Gastrocnemius medialis (tissue), 4 donors: ENCODE measurements around the gene ADAMTS2. TPM values are rescaled to one million over a fixed set of nuclear protein-coding genes. Genes with fewer than 3 reads are reported as not detected.

Source experiments
- ATAC-seq, 2 donors: fragments of 150-250 bp; one replicate each; pipeline ENCODE4 v1.9.1; 2016
- DNase-seq, 2 donors: peaks; one replicate each; pipeline ENCODE4 v3.0.0-alpha.2; 2019
- H3K27ac ChIP-seq, 4 donors: fragments of 200-600 bp; sonication (generic); 1 replicate in 1 of 4; 2 replicates in 3 of 4; pipeline ENCODE4 v1.5.1; 2016 to 2018; ENCODE audit warnings: mild to moderate bottlenecking in 2 of 4, moderate library complexity in 1 of 4
- H3K27me3 ChIP-seq, 3 donors: fragments of 200-600 bp; sonication (generic) in 2 of 3; 1 replicate in 1 of 3; 2 replicates in 2 of 3; pipeline versions ENCODE4 v1.5.1 to v1.6.0; 2016 to 2019; ENCODE audit warnings: mild to moderate bottlenecking in 1 of 3, moderate library complexity in 1 of 3
- H3K36me3 ChIP-seq, 2 donors: fragments of 200-600 bp; sonication (generic) in 1 of 2; one replicate each; pipeline ENCODE4 v1.5.1; 2017 to 2018
- H3K4me1 ChIP-seq, 2 donors: fragments of 200-600 bp; sonication (generic) in 1 of 2; one replicate each; pipeline ENCODE4 v1.5.1; 2016 to 2017; ENCODE audit warnings: mild to moderate bottlenecking in 2 of 2
- H3K4me3 ChIP-seq, 4 donors: fragments of 200-600 bp; sonication (generic) in 3 of 4; 1 replicate in 1 of 4; 2 replicates in 3 of 4; pipeline ENCODE4 v1.5.1; 2016 to 2019; ENCODE audit warnings: mild to moderate bottlenecking in 2 of 4
- H3K9me3 ChIP-seq, 3 donors: fragments of 200-600 bp; sonication (generic) in 2 of 3; 1 replicate in 1 of 3; 2 replicates in 2 of 3; pipeline ENCODE4 v1.5.1; 2016 to 2019
- CTCF ChIP-seq, 5 experiments: fragments of 450-650 bp in 3 of 5; fragments of 200-600 bp in 2 of 5; sonication (generic) in 2 of 5; IDR thresholded peaks in 4 of 5; conservative IDR thresholded peaks in 1 of 5; 1 replicate in 4 of 5; 2 replicates in 1 of 5; pipeline ENCODE4 v1.5.1; 2016 to 2019; ENCODE audit warnings: antibody characterized with exemption in 5 of 5, mild to moderate bottlenecking in 3 of 5, moderate library complexity in 3 of 5
- POLR2A ChIP-seq, 2 donors: fragments of 450-650 bp; IDR thresholded peaks; one replicate each; pipeline ENCODE4 v1.6.1; 2017; ENCODE audit warnings: antibody characterized with exemption in 2 of 2, mild to moderate bottlenecking in 2 of 2, moderate library complexity in 2 of 2
- in situ Hi-C, 4 donors: fragments of 200-750 bp; cut with MboI; loops; one replicate each; pipeline versions ENCODE4 v1.15.0 to v1.8.0; 2017; ENCODE audit warnings: low sequenced_read_pairs in 4 of 4
- intact Hi-C: fragments of 100-400 bp; cut with DNase I; formaldehyde crosslinking; loops from one replicate; pipeline ENCODE4 v1.15.1; 2023; ENCODE audit warnings: low total_unique reads
- total RNA-seq, 4 donors: library from RNA; depleted of rRNA; stranded (reverse); fragments of >200 nt; gene quantifications; one replicate each; pipeline versions ENCODE4 v1.1.0 to v1.2.3, GENCODE V29; 2016

ADAMTS2 gene
- total RNA-seq, 4 donors from 2014 or later: 0.78 to 3.8 (median 2.0) TPM

GRCh38 chr5:179080724-179081123 is 264.5 kb downstream of the ADAMTS2 start:
- in situ Hi-C loops (no loop called here), intact Hi-C loops (no loop called here)
- peaks cover 42 to 93% (median 60%) of the 10 kb centered on the region in 3 donors for H3K9me3 ChIP-seq
- H3K4me1 ChIP-seq: no peaks in the 10 kb centered on the region
- no peak overlapping the region for H3K27ac ChIP-seq
- no peak for TF ChIP-seq POLR2A (IDR thresholded peaks at IDR 0.05)
- TF ChIP-seq CTCF (IDR thresholded peaks at IDR 0.05 in 4 of 5, conservative IDR thresholded peaks at IDR 0.05 in 1 of 5): no peak
- no peak for DNase-seq
- peaks cover 28 to 84% of the 10 kb centered on the region in 2 donors for H3K36me3 ChIP-seq
- peak overlapping the region in 1 of 4 donors; percentile 32 for H3K4me3 ChIP-seq
- H3K27me3 ChIP-seq: peaks cover 0 to 5% (median 0%) of the 10 kb centered on the region in 3 donors
- ATAC-seq: no peak

GRCh38 chr5:179079165-179079987 is 265.9 kb downstream of the ADAMTS2 start:
- peak overlapping the region in 2 of 4 donors; percentile 1 to 12 for H3K4me3 ChIP-seq
- peaks cover 30 to 98% of the 10 kb centered on the region in 2 donors for H3K36me3 ChIP-seq
- H3K27ac ChIP-seq: no peak overlapping the region
- peaks cover 0 to 5% (median 0%) of the 10 kb centered on the region in 3 donors for H3K27me3 ChIP-seq
- no peak for ATAC-seq
- no peak for DNase-seq
- peaks cover 38 to 96% (median 64%) of the 10 kb centered on the region in 3 donors for H3K9me3 ChIP-seq
- H3K4me1 ChIP-seq: no peaks in the 10 kb centered on the region
- TF ChIP-seq POLR2A (IDR thresholded peaks at IDR 0.05) (no peak), CTCF (IDR thresholded peaks at IDR 0.05 in 4 of 5, conservative IDR thresholded peaks at IDR 0.05 in 1 of 5) (no peak)
- in situ Hi-C loops (no loop called here), intact Hi-C loops (no loop called here)

GRCh38 chr5:179065703-179066102 is 279.6 kb downstream of the ADAMTS2 start:
- ATAC-seq (no peak), DNase-seq (no peak)
- H3K36me3 ChIP-seq: peaks cover 6 to 80% of the 10 kb centered on the region in 2 donors
- TF ChIP-seq POLR2A (IDR thresholded peaks at IDR 0.05): no peak
- TF ChIP-seq CTCF (IDR thresholded peaks at IDR 0.05 in 4 of 5, conservative IDR thresholded peaks at IDR 0.05 in 1 of 5): no peak
- H3K9me3 ChIP-seq: peaks cover 0 to 21% (median 7%) of the 10 kb centered on the region in 3 donors
- no peaks in the 10 kb centered on the region for H3K27me3 ChIP-seq
- H3K4me1 ChIP-seq: peaks cover 5 to 7% of the 10 kb centered on the region in 2 donors
- H3K4me3 ChIP-seq: no peak overlapping the region
- intact Hi-C loops: no loop called here
- H3K27ac ChIP-seq: no peak overlapping the region
- in situ Hi-C loops: loop anchor here in 3 of 4 donors (10.0 to 25.0 kb wide), 3 partner anchors 211 to 341 kb away; partner anchors contain the start of genes ZNF354B (in 3 of the 3) and ZNF354A (in 2 of the 3)

GRCh38 chr5:179061025-179061424 is 284.2 kb downstream of the ADAMTS2 start:
- Histone ChIP-seq H3K4me3 (peak overlapping the region; percentile 71 to 91 (median 84)), H3K9me3 (peaks cover 0 to 9% (median 0%) of the 10 kb centered on the region in 3 donors), H3K27ac (peak overlapping the region in 2 of 4 donors; percentile 63 to 75), H3K36me3 (peaks cover 0 to 40% of the 10 kb centered on the region in 2 donors), H3K27me3 (peaks cover 0 to 4% (median 0%) of the 10 kb centered on the region in 3 donors), H3K4me1 (peaks cover 5 to 7% of the 10 kb centered on the region in 2 donors)
- in situ Hi-C loops (loop anchor here (5.0 to 25.0 kb wide), 5 partner anchors 204 to 336 kb away; partner anchors contain the start of genes ZNF354B (in 4 of the 4) and ZNF354A (in 2 of the 4)), intact Hi-C loops (loop anchor here (2.0 kb wide), 1 partner anchor 1232 kb away; the partner anchor contains the start of gene MAPK9)
- DNase-seq (no peak), ATAC-seq (no peak)
- TF ChIP-seq POLR2A (IDR thresholded peaks at IDR 0.05) (no peak), CTCF (IDR thresholded peaks at IDR 0.05 in 4 of 5, conservative IDR thresholded peaks at IDR 0.05 in 1 of 5) (no peak)

Other genes with a start within 250 kb of the ADAMTS2 start
- gene RUFY1, start 205.1 kb upstream of the ADAMTS2 start, total RNA-seq: 10 to 100 TPM; 19.6 to 36.3 (median 26.0) TPM